ENCODE results near the gene TOX2.
"Not testable (repeated sequence)": the region's sequence is repeated elsewhere in the genome, so short reads cannot be mapped to it uniquely, and the experiment has no call there.

The TOX2 gene

GRCh38 chr20:44033344-44033743 is 118.7 kb downstream of the TOX2 start:
- DNase-seq (ENCODE audit: low spot score): no peak

- no peak for DNase-seq (ENCODE audit: low spot score)
Measured at GRCh38 chr20:44033873-44034272, 119.2 kb downstream of the TOX2 start.

GRCh38 chr20:44034451-44034850 is 119.8 kb downstream of the TOX2 start:
- no peak for DNase-seq (ENCODE audit: low spot score)

- no peak for DNase-seq (ENCODE audit: low spot score)
Measured at GRCh38 chr20:44034965-44035635, 120.4 kb downstream of the TOX2 start.

DNA sequence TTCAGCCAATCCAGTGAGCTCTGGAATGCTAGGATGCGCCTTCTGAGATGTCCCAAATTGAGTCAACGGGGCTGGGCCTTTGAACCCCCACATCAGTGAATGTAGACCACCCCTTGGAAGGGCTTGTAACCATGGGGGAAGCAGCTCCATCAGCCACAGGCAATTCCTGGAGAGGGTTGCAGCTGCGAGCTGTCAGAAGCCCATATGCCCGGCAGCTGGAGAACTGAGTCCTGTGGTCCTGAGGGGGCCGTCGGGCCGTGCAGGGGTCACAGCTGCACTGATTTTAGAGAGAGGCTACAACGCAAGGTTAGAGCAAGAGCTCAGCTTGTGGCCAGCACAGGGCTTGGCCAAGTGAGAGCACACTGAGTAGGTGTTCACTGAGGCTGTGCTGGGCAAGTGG is 121.3 kb downstream of the TOX2 start:
- DNase-seq (ENCODE audit: low spot score): no peak

GRCh38 chr20:44036441-44036840 is 121.8 kb downstream of the TOX2 start:
- DNase-seq (ENCODE audit: low spot score): no peak

GRCh38 chr20:44038681-44039123 is 124.0 kb downstream of the TOX2 start:
- no peak for DNase-seq (ENCODE audit: low spot score)

- DNase-seq (ENCODE audit: low spot score): no peak
Measured at GRCh38 chr20:44039147-44039546, 124.5 kb downstream of the TOX2 start.

- no peak for DNase-seq (ENCODE audit: low spot score)
Measured at GRCh38 chr20:44039741-44040140, 125.1 kb downstream of the TOX2 start.

DNA sequence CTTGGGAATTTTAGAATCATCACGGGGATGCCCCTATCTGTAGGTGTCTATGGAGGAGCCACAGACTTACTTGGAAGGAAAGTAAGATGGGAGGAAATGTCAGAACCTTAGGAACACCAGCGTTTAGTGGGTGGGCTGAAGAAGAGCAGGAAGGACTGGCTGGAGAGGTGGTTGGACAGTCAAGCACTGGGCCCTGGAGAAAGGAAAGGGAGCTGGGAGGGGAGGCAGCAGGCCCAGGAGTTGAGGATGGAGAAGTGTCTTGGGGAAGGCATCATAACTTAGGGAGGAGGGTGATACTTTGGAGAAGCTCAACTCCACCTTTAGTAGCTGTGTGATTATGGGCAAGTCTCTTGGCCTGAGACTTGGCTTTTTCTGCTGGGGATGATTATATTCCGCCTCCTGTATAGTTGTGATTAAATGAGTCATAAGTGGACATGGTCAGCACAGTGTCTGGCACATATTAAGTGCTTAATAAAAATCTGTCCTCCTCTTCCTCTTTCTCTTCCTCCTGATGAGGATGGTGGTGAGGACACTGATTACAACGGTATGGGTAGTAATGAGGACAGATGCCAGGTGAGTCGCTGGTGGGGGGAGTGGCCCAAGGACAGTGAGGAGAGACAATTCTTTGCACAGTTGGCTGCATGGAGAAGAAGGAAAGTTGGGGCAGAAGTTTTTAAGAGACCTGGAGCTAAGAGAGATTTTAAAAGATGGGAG is 125.7 kb downstream of the TOX2 start:
- DNase-seq (ENCODE audit: low spot score): no peak

DNA sequence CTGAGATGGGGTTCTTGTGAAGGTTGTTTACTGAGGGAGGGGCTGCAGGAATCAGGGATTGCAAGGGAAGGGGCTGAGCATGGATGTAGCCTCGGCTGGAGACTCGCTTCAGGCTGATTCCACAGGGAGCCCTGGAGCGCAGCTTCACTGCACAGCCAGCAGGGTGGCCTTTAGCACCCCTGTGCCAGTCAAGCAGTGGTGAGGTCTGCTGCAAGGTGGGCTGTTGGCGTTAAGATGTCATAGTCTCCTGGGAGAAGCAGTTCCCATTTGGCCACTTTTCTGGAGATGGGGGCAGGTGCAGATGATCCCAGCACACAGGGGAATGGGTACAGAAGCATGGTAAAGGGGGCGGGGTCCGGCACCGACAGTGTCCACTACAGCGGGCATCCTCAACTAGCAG is 126.3 kb downstream of the TOX2 start:
- no peak for DNase-seq (ENCODE audit: low spot score)

- not testable (repeated sequence) for DNase-seq (ENCODE audit: low spot score)
Measured at GRCh38 chr20:44044712-44045111, 130.1 kb downstream of the TOX2 start.

GRCh38 chr20:44050327-44050726 is 135.7 kb downstream of the TOX2 start:
- DNase-seq (ENCODE audit: low spot score): no peak

DNA sequence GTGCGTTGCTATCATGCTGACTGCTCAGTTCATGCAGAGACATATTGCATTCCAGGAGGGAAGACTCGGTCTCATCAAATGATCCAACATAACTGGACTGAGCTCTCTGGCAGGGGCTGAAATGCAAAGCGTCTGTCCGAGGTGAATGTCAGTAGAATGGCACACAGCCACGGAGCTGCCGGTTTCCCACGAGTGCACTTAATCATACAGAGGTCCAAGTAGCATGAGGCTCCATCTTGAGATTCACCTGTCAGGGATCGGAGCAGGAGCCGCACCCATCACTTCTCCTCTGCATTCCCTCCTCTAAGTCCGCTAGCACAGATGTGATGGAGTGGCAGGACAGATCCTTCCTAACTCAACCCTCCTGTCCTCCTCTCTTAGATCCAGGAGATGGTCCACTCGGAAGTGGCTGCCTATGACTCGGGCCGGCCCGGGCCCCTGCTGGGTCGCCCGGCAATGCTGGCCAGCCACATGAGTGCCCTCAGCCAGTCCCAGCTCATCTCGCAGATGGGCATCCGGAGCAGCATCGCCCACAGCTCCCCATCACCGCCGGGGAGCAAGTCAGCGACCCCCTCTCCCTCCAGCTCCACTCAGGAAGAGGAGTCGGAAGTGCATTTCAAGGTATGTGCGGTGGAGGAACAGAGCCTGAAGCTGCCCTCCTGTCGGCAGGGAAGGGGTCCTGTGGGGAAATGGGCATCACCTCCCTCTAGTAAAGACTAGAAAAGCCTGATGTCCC is 136.4 kb downstream of the TOX2 start:
- DNase-seq (ENCODE audit: low spot score): no peak

DNA sequence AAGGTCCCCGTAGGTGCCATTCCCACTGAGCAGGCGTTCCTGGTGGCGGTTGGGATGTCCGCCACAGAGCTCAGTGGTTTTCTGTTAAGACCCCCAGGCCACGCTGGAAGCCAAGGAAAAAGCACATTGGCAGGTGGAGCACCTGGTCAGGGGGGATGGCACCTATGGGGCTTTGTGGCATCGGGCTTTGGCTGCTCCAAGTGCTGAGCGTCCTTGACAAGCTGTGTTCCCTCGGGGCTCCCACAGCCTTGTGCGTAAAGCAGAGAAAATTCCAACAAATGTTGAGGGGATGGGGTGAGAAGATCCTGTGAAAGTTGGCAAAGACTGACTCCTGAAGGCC is 137.0 kb downstream of the TOX2 start:
- DNase-seq (ENCODE audit: low spot score): no peak

DNA sequence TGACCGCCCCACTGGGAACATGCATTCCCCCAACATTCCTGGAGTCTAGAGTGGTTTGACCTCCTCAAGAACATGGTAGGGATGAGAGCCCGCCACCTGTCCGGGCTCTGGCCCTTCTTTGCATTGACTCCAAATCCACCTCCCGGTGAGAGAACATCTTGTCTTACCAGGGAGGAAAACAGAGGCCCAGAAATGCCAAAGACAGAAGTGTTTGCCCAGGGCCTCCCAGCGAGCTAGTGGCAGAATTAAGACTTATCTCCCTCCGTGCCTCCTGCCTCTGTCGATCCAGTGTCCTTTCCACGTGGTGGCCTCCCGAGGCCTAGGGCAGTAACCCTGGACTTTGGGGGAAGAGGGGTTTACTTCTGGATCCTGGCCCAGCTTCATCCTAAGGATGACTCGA is 137.5 kb downstream of the TOX2 start:
- DNase-seq (ENCODE audit: low spot score): no peak

GRCh38 chr20:44053046-44053445 is 138.4 kb downstream of the TOX2 start:
- DNase-seq (ENCODE audit: low spot score): no peak

- DNase-seq (ENCODE audit: low spot score): no peak
Measured at GRCh38 chr20:44054118-44054517, 139.5 kb downstream of the TOX2 start.

GRCh38 chr20:44054849-44055248 is 140.2 kb downstream of the TOX2 start:
- no peak for DNase-seq (ENCODE audit: low spot score)

DNA sequence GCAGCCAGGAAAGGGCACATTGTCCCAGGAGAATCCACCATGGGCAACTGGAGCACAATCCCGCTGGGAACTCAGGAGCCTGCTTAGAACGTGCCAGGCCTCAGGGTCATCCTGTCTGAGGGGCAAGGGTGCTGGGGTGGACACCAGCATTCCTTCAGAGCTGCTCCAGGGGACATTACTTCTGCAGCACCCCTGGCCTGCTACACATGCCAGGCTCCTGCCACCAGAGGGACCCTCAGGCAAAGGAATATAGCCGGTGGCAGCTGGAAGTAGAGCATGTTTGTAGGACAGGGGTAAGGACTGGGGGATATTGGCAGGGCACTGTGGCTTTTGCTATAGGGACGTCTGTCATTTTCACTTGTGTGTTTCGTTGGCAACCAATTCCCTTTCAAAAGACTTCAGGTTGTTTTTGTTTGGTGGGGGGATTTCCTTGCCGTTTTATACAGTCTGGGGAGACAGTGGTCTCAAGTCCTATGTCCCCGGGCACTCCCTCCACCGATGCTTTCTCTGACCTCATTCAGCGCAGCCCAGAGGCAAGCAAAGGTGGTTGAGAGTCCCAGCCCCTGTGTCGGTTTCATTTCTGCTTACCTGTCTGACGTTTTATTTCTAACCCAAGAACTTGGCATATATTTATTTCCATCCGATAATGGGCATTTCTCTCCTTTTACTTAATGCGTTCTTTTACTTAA is 141.5 kb downstream of the TOX2 start:
- peak; percentile 46 for DNase-seq (ENCODE audit: low spot score)

GRCh38 chr20:44057698-44058675 is 143.3 kb downstream of the TOX2 start:
- no peak for DNase-seq (ENCODE audit: low spot score)
